Brain microvascular endothelial cell (primary cell): ENCODE results near the gene JAG2.

Source experiments
- DNase-seq: peaks from one replicate; pipeline ENCODE4 v3.0.0-alpha.2; 2020
- H3K27ac ChIP-seq: fragments of 250-450 bp; sonication (Bioruptor Pico); 2 replicates; pipeline ENCODE4 v1.5.1; 2020; ENCODE audit warnings: mild to moderate bottlenecking, moderate library complexity
- H3K27me3 ChIP-seq: fragments of 250-450 bp; sonication (Bioruptor Pico); replicated peaks from 2 replicates; pipeline ENCODE4 v1.5.1; 2020; ENCODE audit warnings: mild to moderate bottlenecking
- H3K36me3 ChIP-seq: fragments of 250-450 bp; sonication (Bioruptor Pico); replicated peaks from 2 replicates; pipeline ENCODE4 v1.5.1; 2020; ENCODE audit warnings: mild to moderate bottlenecking
- H3K4me3 ChIP-seq: 2 replicates; pipeline ENCODE4 v1.5.1; 2011; ENCODE audit warnings: low read depth, mild to moderate bottlenecking, control low read depth, low read length, moderate library complexity
- CTCF ChIP-seq: IDR thresholded peaks from 2 replicates; pipeline ENCODE4 v1.5.1; 2011; ENCODE audit warnings: low read depth, mild to moderate bottlenecking, moderate library complexity, low read length, control low read depth, inconsistent platforms; ENCODE audit errors: missing control alignments
- in situ Hi-C: cut with HindIII; loops from 2 replicates; pipeline ENCODE4 v1.10.0; 2017; ENCODE audit warnings: low sequenced_read_pairs, low pct_ligation_motif_present

Gene JAG2

DNA sequence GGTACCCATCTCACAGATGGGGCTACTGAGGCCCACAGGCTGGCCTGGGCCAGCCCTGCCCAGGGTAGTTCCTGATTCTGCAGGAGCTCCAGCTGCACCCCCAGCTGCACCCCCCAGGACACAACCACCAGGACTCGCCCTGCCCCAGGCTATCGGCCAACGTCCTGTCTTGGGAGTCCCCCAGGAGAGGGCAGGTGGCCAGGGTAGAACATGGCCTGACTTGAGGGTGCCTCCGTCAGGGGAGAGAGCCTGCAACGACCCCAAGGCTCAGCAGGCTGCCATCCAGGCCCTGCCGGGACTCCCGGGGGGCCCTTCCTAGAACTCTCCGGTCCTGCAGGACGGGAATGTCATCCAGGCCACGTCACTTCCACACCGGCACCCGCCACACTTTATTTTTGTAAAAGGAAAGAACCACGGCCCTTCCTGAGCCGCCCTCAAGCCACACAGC, 15.8 kb downstream of the JAG2 start:
- no peak overlapping the region for H3K27ac ChIP-seq
- TF ChIP-seq CTCF, result no peak
- in situ Hi-C loops, result no loop called here
- H3K36me3 ChIP-seq, result no peaks in the 10 kb centered on the region
- H3K27me3 ChIP-seq, result peaks cover 2% of the 10 kb centered on the region
- no peak for DNase-seq
- no peak overlapping the region for H3K4me3 ChIP-seq

DNA sequence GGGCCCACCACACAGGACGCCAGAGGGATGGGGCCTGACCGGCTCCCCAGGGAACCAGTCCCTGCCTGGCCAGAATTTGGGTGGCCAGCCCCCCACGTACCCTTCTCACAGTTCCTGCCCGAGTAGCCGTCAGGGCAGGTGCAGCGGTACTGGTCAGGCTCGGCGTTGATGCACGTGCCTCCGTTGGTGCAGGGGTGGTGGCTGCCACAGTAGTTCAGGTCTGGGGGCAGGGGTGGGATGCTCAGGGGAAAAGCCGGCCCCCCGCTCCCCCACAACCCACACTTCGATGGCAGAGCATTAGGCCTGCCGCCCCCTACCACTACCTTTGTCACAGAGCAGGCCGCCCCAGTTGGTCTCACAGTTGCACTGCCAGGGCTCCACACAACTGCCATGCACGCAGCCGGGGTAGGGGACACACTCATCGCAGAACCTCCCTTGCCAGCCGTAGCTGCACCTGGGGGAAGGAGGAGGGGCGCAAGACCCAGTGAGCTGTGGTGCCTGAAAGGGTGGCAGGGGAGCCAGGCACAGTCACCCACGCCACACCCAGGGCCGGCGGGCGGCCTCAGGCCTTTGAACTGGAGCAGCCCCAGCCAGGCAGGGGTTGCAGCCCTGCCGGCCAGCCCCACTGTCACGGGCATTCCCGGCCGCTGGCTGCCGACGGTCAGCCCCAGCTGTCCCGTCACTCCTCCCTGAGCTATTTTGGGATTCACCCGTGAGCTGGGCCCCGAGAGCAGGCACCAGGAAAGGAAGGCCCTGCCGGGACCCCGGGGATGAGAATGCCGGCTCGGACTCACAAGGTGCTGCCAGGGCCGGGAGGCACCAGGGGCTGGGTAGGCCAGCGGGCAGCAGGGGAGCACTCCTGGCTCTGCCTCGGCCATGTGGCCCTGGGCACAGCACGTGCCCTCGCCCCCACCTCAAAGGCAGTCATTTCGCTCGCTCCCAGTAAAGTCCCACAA, 16.5 kb downstream of the JAG2 start:
- no peak for TF ChIP-seq CTCF
- H3K27ac ChIP-seq, result no peak overlapping the region

DNA sequence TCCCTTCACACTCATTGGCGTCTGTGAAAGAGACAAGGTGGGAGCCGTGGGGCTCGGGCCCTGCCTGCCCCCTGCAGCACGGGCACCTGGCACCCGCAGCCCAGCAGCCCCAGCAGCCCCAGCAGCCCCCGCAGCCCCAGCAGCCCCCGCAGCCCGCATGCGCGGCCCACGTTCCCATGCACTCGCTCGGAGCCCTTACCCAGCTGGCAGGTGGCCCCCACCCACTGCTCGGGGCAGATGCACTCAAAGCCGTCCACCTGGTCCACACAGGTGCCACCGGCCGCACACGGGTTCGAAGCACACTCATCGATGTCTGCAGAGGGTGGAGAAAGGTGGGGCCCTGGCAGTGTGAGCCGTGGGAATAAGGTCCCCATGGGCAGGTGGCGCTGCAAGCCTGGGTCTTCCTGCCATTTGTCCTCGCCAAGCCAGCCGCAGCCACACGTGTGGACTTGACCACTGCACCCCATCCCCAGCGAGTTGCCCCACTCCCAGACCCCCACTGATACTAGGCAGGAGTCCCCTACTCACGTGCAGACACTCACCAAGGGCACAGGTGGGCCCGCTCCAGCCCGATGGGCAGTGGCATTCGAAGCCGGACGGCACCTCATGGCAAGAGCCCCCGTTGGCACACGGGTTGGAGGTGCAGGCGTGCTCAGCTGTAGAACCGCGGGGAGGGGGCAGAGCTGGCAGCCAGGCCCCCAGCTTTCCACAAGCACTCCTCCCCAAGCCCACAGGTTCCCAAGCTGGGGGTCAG, 17.3 kb downstream of the JAG2 start:
- H3K27me3 ChIP-seq, result no peaks in the 10 kb centered on the region
- H3K27ac ChIP-seq, result no peak overlapping the region
- no peak for TF ChIP-seq CTCF
- no peak overlapping the region for H3K4me3 ChIP-seq
- in situ Hi-C loops, result no loop called here
- no peaks in the 10 kb centered on the region for H3K36me3 ChIP-seq
- DNase-seq, result no peak

More for the DNA sequence above, 16.5 kb downstream of the JAG2 start:
- no peaks in the 10 kb centered on the region for H3K36me3 ChIP-seq
- in situ Hi-C loops, result no loop called here
- DNase-seq, result no peak
- no peak overlapping the region for H3K4me3 ChIP-seq
- H3K27me3 ChIP-seq, result peaks cover 2% of the 10 kb centered on the region

GRCh38 chr14:105150368-105151083, 18.1 kb downstream of the JAG2 start:
- no peak for TF ChIP-seq CTCF
- H3K36me3 ChIP-seq, result no peaks in the 10 kb centered on the region
- DNase-seq, result no peak
- in situ Hi-C loops, result no loop called here
- H3K27ac ChIP-seq, result no peak overlapping the region
- no peaks in the 10 kb centered on the region for H3K27me3 ChIP-seq
- H3K4me3 ChIP-seq, result no peak overlapping the region

DNA sequence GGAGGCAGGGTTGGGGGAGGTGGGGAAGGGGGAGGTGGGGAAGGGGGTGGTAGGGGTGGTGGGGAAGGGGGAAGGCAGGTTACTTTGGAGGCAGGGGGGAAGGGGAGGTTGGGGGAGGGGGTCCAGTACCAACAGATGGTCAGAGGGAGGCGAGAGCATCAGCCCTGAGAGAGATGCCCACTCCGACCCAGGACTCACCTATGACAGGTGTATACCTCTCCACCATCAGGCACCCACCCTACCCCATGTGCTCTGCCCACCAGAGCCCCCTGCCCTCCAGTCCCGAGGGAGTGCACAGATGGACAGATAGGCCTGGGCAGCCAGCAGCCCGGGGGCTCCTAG, 18.6 kb downstream of the JAG2 start:
- TF ChIP-seq CTCF, result no peak
- in situ Hi-C loops, result no loop called here

More for the DNA sequence above, 18.6 kb downstream of the JAG2 start:
- H3K36me3 ChIP-seq, result no peaks in the 10 kb centered on the region
- DNase-seq, result no peak
- H3K27ac ChIP-seq, result no peak overlapping the region
- H3K27me3 ChIP-seq, result no peaks in the 10 kb centered on the region
- H3K4me3 ChIP-seq, result no peak overlapping the region
